Measurements from ENCODE around the gene AAK1.
"Not testable (repeated sequence)": the region's sequence is repeated elsewhere in the genome, so short reads cannot be mapped to it uniquely, and the experiment has no call there.

The AAK1 gene

DNA sequence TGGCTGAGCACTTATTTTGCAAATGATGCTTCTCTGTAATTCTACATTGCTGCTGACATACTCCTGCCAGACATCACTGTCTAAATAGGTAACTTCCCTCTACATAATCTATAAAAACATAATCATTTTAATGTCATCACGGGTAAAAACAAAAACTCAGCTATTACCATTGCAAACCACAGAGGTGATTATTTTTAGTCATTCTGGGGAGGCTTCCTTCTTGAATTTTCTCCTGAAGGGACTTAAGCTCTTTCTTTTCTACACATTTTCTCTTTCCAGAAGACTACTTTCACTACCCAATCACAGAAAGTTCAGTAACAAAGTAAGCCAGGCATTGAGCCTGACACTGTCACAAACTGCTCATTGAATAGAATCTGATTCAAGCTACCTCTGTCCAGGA is 165.9 kb downstream of the AAK1 start:
- DNase-seq, result no peak

DNA sequence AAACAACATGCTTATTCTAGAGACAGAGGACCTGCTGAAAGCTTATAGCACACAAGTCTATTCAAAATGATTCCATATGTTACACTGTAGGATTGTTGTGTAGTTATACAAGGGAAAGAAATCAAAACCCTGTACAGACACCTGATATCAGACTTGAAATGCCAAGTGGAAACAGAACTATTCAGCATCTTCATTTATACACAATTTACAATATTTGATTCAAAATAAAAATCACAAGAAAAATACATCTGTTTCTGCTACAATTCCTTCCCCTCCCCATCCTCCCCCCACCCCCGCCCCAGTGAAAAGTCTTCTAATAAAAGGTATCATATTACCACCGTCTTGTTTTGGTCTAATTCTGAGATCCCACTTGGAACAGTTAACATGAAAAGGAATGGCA is 168.9 kb downstream of the AAK1 start:
- DNase-seq, result no peak

DNA sequence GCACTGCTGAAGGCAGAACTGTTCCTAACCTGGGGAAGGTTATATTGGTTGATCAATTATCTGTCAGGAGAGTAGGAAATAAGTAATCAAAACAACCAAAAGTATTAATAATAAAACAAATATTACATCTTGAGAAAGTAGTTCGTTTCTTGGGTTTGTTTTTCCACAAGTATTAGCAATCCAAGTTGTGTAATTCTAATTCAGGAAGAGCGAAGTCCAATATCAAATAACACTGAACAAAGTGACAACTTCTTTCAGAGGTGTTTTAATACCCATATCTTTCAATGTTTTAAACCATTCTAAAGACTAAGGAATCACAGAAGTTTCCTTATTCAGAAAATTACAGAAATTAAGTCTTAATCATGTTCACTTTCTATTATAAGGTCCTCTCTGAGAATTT is 171.7 kb downstream of the AAK1 start:
- DNase-seq, result no peak

DNA sequence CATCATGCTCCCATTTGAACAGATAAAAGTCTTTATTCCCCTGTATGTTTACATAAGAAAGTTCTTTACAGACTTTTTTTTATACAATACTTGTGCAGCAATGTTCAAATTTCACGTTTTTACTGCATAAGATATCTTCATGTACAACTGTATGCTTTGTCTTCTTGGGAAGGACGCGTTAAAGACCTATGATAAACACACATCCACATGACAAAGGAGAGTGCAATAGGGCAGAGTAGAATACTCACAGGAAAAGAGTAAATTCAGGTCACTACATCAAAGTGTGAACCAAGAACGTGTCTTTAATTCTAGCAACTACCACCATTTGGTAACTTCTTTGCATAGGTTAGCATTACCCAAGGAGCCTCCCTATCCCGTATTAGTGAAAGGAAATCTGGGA is 172.6 kb downstream of the AAK1 start:
- DNase-seq, result no peak

DNA sequence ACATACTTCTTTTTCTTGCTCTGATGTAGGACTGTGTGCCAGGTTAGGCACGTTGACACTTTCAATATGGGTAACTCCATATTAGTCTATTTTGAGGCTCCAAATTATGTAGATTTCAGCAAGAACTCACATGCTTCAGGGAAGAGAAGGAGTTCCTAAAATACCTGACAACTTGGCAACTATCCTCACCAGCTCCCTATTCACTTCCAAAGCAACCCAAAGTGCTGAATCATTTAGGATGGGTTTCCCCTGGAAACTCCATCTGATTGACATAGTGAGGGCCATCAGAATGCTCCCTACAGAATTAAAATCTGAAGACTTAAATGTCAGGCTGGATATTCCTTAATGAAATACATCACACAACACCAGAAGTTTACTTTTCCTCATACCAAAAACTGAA is 173.8 kb downstream of the AAK1 start:
- no peak for DNase-seq

DNA sequence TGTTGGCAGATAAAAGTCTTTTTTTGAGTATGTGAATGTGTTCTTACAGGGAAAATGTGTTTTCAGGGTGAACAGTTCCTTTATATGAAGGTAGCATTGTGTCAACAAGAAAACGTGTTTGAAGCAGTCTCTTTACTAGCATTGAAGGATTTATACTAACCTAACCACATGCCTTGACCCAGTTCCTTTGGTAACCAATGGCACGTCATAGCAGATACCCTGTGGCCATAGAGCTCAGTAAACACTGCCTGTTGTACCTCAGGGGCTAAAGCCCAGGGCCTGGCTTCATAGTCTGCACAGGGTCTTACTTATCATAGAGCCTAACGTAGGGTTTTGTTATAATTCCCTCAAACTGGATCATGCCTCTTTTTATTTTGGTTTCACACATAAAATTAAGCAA is 174.2 kb downstream of the AAK1 start:
- no peak for DNase-seq

DNA sequence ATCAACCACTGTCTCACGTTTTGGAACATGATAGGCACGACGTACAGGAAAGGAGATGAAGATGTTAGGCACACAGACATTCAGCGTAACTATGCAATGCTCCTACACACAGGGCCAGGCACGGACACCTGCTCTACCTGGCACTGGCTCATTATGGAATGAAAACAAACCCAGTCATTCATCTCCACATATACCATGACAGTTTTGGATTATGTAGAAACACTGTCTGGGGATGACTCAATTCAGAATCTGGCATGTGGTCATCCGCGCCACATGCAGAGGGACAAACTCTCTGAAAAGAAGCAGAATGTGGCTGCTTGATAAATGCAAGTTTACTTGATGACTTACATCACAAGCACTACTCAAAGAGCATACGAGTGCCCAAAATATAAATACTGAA is 176.8 kb downstream of the AAK1 start:
- DNase-seq, result no peak

DNA sequence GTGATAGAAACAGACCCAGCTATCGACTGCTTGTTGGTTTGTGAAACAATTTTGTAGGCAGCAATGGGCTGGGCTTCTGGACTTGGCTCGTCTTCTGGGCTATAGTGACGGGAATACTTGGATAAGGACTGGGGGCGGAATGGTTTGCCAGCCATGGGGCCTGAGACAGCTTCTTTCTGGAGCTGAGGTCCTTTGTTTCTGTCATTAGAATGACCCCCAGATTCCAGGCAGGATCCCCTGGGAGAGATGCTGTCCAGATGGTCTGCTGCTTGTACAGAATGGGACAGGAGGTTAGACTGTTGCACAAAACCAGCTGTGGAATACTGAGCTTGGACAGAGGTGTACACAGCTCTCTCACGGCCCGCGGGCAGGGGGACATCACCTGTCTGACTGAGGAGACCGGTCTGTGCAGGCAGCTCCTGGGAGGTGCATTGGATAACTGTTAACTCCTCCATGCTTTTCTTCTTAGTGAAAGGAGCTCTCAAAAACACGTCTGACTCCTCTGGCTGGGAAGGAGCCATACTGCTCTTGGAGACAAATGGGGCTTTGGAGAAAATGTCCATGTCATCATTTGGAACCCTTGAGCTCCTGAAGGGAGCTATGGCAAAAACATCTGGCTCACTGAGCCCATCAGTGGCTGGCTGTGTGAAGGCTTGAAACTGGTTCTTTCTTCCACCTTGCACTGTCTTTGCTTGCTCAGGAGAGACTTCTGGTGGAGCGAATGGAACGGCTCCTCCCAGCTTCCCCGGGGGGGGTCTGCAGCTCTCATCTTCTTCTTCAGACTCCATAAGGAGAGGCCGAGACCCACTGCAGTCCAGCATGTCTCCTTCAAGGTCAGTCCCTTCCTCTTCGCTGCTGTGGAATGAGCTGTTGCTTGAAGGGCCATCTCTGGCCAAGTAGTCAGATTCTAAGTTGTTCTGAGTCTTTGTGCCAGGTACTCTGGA is 177.8 kb downstream of the AAK1 start:
- no peak for DNase-seq

DNA sequence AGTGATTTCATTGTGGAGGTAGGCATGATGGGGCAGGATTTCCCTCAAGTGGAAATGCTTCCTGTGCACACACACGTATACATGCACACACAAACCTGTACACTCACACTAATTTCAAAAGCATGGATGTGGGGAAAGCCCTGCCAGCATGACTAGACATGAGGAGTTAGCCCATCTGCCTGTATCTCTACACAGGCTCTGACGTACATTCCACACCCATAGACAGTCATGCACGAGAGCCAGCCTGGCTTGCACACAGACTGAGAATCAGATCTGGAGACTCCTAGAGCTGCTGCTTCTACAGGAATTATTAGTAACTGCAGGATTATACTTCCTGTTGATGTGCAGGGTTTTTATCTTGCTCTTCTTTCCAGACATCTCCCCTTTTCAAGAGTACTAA is 179.0 kb downstream of the AAK1 start:
- peak; percentile 20 for DNase-seq

DNA sequence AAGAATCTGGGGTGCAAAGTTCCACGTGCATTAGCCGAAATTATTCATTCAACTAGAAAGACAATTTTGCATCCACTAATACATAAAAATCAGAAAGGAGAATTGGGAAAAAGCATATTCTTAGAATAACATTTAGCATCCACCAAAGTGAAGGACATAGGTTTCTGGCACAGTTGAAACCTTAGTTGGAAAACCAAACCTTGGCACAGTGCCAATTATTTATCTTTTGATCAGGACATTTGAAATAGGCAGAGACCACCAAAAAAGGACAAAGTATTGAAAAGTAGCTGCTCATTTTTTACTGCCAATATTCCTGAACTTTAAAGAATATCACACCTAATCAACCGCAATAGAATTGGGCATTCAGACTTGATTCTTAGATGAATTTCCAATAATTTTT is 180.8 kb downstream of the AAK1 start:
- no peak for DNase-seq

DNA sequence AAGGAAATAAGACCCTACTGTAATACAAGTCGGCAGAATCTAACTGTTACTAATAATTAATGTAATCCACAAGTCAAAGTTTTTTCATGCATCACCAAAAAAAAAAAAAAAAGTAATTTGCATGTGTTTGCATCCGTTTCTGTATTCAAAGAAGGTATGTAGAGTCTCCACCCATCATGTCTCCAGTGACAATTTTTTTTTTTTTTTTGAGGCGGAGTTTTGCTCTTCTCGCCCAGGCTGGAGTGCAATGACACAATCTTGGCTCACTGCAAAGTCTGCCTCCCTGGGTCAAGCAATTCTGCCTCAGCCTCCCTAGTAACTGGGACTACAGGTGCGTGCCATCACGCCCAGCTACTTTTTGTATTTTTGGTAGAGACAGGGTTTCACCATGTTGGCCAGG is 182.1 kb downstream of the AAK1 start:
- DNase-seq, result no peak

DNA sequence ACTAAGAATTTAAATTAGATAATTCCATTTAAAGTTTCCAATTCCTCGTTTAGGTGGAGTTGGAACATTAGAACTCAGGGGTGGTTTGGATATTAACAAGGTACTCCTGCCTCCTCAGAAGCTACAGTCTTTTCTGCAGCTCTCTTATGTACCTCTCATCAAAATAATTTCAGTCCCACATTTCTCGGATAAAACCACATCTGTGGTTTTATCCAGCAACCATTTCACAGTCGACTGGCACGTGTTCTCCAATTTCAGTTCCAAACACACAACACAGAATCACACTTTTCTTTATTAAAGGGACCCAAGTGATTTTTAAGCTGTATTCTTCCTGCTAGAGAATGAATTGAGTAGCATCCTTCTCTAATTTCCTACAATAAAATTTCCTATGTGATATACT is 183.6 kb downstream of the AAK1 start:
- no peak for DNase-seq

DNA sequence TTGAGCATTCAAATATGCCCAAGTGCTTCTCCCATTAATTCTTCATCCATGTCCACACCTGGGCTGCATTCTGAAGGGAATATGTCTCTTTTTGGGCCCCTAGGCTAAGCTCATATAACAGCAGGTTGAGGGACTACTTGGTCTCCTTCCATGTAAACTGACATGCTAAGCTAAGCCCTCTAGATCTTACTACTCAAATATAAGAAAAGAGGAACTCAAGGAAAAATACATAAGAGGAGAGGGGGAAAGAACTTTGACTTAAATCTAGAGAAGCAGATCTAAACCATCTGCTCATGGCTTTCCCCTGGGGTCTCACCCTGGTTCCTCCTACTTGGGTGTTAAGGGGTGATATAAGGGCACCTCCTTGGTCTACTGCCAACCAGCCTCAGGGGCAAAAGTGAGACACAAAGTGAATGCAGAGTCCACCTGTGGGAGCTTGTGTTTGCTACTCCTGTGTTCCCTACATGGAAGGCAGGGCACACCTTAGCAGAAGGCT is 186.5 kb downstream of the AAK1 start:
- no peak for DNase-seq

DNA sequence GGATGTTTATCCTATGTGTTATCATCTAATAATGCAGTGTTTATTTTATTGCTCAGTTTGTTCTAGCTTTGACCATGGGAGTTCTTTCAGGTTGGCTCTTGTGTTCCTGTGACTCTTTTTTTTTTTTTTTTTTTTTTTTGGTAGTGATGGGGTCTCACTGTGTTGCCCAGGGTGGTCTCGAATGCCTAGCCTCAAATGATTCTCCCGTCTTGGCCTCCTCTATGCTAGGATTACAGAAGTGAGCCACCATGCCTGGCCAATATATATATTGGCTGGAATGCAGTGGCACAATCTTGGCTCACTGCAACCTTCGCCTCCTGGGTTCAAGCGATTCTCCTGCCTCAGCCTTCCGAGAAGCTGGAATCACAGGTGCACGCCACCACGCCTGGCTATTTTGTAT is 187.4 kb downstream of the AAK1 start:
- DNase-seq, result no peak

DNA sequence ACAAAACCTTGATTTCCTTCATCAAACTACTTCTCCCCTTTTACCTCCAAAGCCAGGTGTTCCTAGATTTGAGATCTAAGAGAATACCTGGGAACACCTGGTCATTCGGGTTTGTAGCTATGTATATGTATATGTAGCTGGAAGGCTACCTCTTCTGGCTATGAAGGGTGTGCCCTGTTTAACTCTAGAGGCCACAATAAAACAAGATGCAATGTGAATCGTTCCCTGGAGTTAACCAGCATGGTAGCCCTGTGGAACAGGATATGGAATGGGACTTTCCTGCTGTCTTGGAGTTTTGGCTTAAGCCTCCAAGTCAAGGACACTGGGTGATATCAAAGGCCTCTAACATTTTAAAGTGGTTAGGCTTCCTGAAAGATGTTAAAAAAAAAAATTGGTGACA is 188.6 kb downstream of the AAK1 start:
- no peak for DNase-seq

DNA sequence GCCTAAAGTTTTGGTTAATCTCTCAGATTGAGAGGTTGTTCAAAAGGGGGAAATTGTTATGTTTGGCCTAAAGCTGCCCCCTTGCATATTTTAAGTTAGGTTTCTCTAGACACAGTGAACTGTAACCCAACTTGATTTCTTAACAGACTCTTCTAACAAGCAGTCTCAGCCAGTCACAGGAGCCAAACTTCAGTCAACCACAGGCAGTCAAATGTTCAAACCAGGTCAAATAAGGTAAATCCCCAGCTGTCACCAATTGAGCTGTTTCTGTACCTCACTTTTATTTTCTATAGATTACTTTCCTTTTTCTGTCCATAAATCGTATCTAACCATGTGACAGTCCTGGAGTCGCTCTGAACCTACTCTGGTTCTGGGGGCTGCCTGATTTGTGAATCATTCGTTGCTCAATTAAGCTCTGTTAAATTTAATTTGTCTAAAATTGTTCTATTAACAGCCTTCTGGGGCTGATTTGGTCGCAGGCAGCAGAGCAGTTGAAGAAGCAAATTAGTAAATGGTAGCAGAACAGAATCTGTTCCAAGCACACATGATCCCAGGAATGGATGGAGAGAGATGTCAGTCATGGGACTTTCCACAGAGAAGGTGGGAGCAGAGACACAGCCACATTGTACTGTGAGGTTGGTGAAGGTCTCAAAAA is 189.9 kb downstream of the AAK1 start:
- DNase-seq, result peak; percentile 7

DNA sequence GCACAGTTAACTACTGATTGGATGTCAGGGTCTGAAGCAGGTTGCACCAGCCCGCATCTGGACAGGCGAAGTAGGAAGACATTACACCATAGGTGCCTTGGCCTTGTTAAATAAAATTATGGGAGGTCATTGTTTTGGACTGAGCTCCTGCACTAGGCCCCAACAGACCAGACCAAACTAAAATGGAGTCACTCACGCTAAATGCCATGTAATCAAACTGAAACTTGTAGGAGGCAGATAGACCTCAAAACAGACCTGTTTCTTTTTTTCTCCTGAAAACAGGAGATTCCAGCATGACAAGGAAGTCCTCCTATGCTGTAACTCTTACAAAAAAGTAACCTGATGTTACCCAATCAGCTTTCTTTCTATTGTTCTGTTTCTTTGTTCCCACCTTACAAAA is 190.9 kb downstream of the AAK1 start:
- no peak for DNase-seq

DNA sequence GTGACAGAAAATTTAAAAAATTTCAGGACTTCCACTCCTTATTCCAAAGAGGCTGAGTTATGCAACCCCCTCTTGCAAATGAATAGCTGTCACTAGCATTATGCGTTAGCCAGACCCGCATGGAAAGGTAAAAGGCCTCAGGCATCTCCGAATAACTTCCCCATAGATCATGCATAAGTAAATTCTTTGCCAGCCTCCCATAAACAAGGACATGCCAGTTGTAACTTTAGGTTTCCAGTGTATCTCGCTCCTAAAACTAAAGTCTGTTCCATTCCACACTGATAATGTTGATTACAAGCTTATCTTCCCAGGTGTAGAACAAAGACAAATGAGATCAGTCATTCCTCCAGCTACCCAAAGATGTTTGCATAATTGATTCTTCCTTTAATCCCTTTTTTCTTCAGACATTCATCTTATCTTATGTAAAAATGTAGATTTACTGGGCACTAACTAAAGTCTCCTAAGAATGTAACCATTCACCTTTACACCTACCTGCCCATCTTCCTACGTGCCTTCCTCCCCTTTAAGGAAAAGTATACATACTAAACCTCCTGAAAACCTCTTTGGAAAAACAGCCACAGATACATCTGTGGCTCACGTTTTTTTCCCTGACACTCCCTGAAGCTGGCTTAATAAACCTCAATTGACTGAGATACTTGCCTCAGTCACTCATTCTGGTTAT is 192.7 kb downstream of the AAK1 start:
- DNase-seq, result no peak

DNA sequence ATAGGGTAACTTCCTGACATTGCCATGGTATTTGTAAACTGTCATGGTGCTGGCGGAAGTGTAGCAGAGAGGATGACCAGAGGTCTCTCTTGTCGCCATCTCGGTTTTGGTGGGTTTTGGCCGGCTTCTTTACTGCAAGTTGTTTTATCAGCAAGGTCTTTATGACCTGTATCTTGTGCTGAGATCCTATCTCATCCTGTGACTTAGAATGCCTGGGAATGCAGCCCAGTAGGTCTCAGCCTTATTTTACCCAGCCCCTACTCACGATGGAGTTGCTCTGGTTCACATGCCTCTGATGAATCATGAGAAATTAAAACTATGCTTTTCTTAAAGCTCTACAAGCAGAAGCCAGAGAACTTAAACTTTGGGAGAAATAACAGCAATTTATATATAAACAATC is 193.6 kb downstream of the AAK1 start:
- peak; percentile 32 for DNase-seq

DNA sequence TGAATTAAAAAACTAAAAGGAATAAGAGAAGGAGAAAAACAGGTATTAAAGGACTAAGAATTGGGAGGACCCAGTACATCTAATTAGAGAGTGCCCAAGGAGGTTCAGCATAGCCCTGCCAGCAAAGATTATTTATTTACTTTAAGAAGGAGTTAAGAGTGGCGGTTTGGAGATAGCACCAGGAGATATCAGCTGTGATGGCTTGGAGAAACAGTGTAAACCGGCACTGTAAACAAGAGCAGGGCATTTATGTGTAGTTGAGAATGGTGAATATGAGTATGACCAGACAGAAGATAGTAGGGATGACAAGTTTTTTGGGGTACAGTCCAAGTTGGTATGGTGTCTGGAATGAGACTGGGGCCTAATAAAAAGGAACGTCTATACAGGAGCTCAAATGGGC is 199.9 kb downstream of the AAK1 start:
- not testable (repeated sequence) for DNase-seq

DNA sequence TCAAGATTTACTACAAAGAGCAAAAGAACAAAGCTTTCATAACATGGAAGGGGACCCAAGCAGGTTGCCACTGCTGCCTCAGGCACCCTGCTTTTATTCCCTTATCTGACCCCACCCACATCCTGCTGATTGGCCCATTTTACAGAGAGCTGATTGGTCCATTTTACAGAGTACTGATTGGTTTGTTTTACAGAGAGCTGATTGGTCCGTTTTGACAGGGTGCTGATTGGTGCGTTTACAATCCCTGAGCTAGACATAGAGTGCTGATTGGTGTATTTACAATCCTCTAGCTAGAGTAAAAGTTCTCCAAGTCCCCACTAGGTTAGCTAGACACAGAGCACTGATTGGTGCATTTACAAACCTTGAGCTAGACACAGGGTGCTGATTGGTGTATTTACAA is 204.0 kb downstream of the AAK1 start:
- DNase-seq, result not testable (repeated sequence)

DNA sequence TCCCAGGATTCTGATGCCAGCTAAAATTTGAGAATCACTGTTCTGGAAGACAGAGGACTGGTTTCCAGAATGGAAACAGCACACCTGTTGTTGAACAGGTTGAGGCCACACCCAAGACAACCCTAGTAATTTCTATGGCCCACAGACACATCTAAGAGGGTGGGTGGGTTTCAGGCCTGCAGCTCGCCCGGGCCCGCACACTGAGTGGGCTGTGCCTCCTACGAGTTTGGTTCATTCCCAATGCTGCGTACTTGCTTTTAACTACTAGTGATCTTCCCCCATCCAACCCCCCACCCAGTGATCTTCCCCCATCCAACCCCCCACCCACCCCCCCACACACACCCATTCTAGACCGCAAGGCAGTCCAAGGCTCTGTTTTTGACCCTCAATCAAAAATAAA is 205.0 kb downstream of the AAK1 start:
- no peak for DNase-seq

DNA sequence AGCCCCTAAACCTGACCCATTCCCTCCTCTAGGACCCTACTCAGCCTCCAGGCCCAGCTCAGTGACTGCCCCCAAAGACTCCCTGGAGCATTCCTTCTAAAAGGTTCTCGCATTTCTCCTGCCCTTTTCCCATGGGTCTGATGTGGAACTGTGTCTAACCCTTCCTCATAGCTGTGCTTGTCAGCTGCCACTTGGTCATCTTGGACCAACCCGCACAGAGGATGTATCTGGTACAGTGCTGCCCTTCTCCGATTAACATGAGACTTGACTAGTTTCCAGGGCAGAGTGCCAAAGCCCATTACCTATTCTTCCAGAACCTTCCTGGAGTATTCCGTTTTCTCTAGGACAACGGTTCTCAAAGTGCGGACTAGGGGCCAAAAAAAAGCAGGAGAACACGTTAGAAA is 205.8 kb downstream of the AAK1 start:
- no peak for DNase-seq
